Measurements from ENCODE around the gene LIN9. TPM values are rescaled to one million over a fixed set of nuclear protein-coding genes. Genes with fewer than 3 reads are reported as not detected.
"Not testable (repeated sequence)": the region's sequence is repeated elsewhere in the genome, so short reads cannot be mapped to it uniquely, and the experiment has no call there.

Gene LIN9
- total and polyA plus RNA-seq, 4 donors: 6.2 to 9.6 (median 7.6) TPM

GRCh38 chr1:226209307-226210059, 99.5 kb downstream of the LIN9 start:
- no peaks in the 10 kb centered on the region for H3K9me3 ChIP-seq (ENCODE audit: control insufficient read depth, insufficient read depth, low read length)
- H3K27me3 ChIP-seq (ENCODE audit: control insufficient read depth, insufficient read depth, low read length): no peaks in the 10 kb centered on the region
- H3K4me1 ChIP-seq (ENCODE audit: control insufficient read depth, insufficient read depth, low read length): no peaks in the 10 kb centered on the region
- DNase-seq (ENCODE audit: low read depth in 4 of 6, low spot score in 6 of 6): no peak
- no peaks in the 10 kb centered on the region for H3K36me3 ChIP-seq (ENCODE audit: control insufficient read depth, insufficient read depth, low read length)
- H3K4me3 ChIP-seq (ENCODE audit: low read depth, low read length): no peak overlapping the region
- 92% methylated on average over 15 of the region's 17 CpGs for WGBS (ENCODE audit: insufficient coverage)
- H3K27ac ChIP-seq (ENCODE audit: low read depth, low read length): no peak overlapping the region

DNA sequence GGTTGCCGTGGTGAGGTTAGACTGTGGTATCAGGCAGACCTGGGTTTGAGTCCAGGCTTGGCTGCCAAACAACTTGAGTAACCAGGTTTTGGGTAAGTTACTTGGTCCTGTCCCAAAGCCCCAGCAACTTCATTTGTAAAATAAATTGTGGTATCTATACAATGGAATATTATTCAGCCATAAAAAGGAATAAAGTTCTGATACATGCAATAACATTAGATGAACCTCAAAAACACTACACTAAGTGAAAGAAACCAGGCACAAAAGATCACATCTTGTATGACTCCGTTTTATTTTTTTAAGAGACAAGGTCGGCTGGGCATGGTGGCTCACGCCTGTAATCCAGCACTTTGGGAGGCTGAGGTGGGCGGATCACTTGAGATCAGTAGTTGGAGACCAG, 101.9 kb downstream of the LIN9 start:
- Histone ChIP-seq H3K27ac (ENCODE audit: low read depth, low read length) (no peak overlapping the region), H3K27me3 (ENCODE audit: control insufficient read depth, insufficient read depth, low read length) (no peaks in the 10 kb centered on the region), H3K4me3 (ENCODE audit: low read depth, low read length) (no peak overlapping the region), H3K9me3 (ENCODE audit: control insufficient read depth, insufficient read depth, low read length) (no peaks in the 10 kb centered on the region), H3K4me1 (ENCODE audit: control insufficient read depth, insufficient read depth, low read length) (no peaks in the 10 kb centered on the region), H3K36me3 (ENCODE audit: control insufficient read depth, insufficient read depth, low read length) (no peaks in the 10 kb centered on the region)
- DNase-seq (ENCODE audit: low read depth in 4 of 6, low spot score in 6 of 6): no peak
- WGBS (ENCODE audit: insufficient coverage): 94% methylated on average over 5 of the region's 5 CpGs

- no peak overlapping the region for H3K27ac ChIP-seq (ENCODE audit: low read depth, low read length)
- no peak for DNase-seq (ENCODE audit: low read depth in 4 of 6, low spot score in 6 of 6)
- H3K36me3 ChIP-seq (ENCODE audit: control insufficient read depth, insufficient read depth, low read length): no peaks in the 10 kb centered on the region
- no peaks in the 10 kb centered on the region for H3K27me3 ChIP-seq (ENCODE audit: control insufficient read depth, insufficient read depth, low read length)
- no peak overlapping the region for H3K4me3 ChIP-seq (ENCODE audit: low read depth, low read length)
- H3K4me1 ChIP-seq (ENCODE audit: control insufficient read depth, insufficient read depth, low read length): no peaks in the 10 kb centered on the region
- no peaks in the 10 kb centered on the region for H3K9me3 ChIP-seq (ENCODE audit: control insufficient read depth, insufficient read depth, low read length)
These were observed 104.8 kb downstream of the LIN9 start for GRCh38 chr1:226204198-226204597.

DNA sequence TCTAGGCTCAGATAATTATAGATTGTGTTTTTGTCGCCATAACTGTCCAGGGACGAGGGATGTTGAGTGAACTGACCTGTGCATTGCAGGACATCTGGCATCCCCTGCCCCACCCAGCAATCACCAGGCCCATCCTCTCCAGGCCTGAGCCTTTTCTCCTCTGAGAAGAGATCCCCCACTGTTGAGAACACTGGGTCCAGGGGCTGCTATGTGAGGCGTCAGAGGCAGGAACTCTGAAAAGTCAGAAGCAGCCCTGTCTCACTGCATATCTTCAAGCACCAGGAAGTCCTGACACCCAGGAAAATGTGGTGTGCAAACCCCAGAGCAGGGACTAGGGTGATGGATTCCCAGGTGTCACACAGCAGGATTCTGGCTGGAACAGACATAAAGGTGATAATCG, 105.3 kb downstream of the LIN9 start:
- no peak for DNase-seq (ENCODE audit: low read depth in 4 of 6, low spot score in 6 of 6)
- Histone ChIP-seq H3K27me3 (ENCODE audit: control insufficient read depth, insufficient read depth, low read length) (no peaks in the 10 kb centered on the region), H3K36me3 (ENCODE audit: control insufficient read depth, insufficient read depth, low read length) (no peaks in the 10 kb centered on the region), H3K4me1 (ENCODE audit: control insufficient read depth, insufficient read depth, low read length) (no peaks in the 10 kb centered on the region), H3K4me3 (ENCODE audit: low read depth, low read length) (no peak overlapping the region), H3K27ac (ENCODE audit: low read depth, low read length) (no peak overlapping the region), H3K9me3 (ENCODE audit: control insufficient read depth, insufficient read depth, low read length) (no peaks in the 10 kb centered on the region)
- 73% methylated on average over 2 of the region's 4 CpGs for WGBS (ENCODE audit: insufficient coverage)

DNA sequence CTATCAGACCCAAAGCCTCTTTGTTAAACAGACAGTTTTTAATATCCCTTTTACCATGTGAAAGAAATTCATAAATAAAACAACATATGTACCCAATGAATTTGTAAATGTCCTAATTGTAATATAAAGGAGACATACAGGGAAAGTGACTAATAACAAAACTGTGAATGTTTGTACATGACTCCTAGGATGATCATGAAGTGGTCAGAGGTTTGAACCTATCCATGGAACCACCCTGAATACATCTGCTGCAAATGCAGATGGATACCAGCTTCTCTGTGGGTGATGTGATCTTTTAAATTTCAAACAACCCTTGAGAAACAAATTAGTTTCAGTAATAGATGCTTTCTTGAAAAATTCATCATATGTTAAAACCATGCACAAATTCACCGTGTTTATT, 105.7 kb downstream of the LIN9 start:
- no peaks in the 10 kb centered on the region for H3K4me1 ChIP-seq (ENCODE audit: control insufficient read depth, insufficient read depth, low read length)
- no CpG with 5 or more reads among the region's 1 CpG for WGBS (ENCODE audit: insufficient coverage)
- H3K4me3 ChIP-seq (ENCODE audit: low read depth, low read length): no peak overlapping the region
- no peak overlapping the region for H3K27ac ChIP-seq (ENCODE audit: low read depth, low read length)
- no peaks in the 10 kb centered on the region for H3K9me3 ChIP-seq (ENCODE audit: control insufficient read depth, insufficient read depth, low read length)
- no peak for DNase-seq (ENCODE audit: low read depth in 4 of 6, low spot score in 6 of 6)
- H3K27me3 ChIP-seq (ENCODE audit: control insufficient read depth, insufficient read depth, low read length): no peaks in the 10 kb centered on the region
- no peaks in the 10 kb centered on the region for H3K36me3 ChIP-seq (ENCODE audit: control insufficient read depth, insufficient read depth, low read length)

- H3K36me3 ChIP-seq (ENCODE audit: control insufficient read depth, insufficient read depth, low read length); H3K9me3 ChIP-seq (ENCODE audit: control insufficient read depth, insufficient read depth, low read length); H3K27ac ChIP-seq (ENCODE audit: low read depth, low read length); H3K4me1 ChIP-seq (ENCODE audit: control insufficient read depth, insufficient read depth, low read length); DNase-seq (ENCODE audit: low read depth in 4 of 6, low spot score in 6 of 6); H3K27me3 ChIP-seq (ENCODE audit: control insufficient read depth, insufficient read depth, low read length); H3K4me3 ChIP-seq (ENCODE audit: low read depth, low read length): not testable (repeated sequence)
- WGBS (ENCODE audit: insufficient coverage): 100% methylated on average over 2 of the region's 6 CpGs
These were observed 106.3 kb downstream of the LIN9 start for GRCh38 chr1:226202666-226203065.

- Histone ChIP-seq H3K27me3 (ENCODE audit: control insufficient read depth, insufficient read depth, low read length) (no peaks in the 10 kb centered on the region), H3K4me1 (ENCODE audit: control insufficient read depth, insufficient read depth, low read length) (no peaks in the 10 kb centered on the region), H3K27ac (ENCODE audit: low read depth, low read length) (no peak overlapping the region), H3K36me3 (ENCODE audit: control insufficient read depth, insufficient read depth, low read length) (no peaks in the 10 kb centered on the region), H3K4me3 (ENCODE audit: low read depth, low read length) (no peak overlapping the region), H3K9me3 (ENCODE audit: control insufficient read depth, insufficient read depth, low read length) (no peaks in the 10 kb centered on the region)
- WGBS (ENCODE audit: insufficient coverage): 100% methylated on average over 3 of the region's 3 CpGs
- DNase-seq (ENCODE audit: low read depth in 4 of 6, low spot score in 6 of 6): no peak
These were observed 106.7 kb downstream of the LIN9 start for GRCh38 chr1:226202246-226202645.

- H3K27ac ChIP-seq (ENCODE audit: low read depth, low read length): no peak overlapping the region
- WGBS (ENCODE audit: insufficient coverage): 100% methylated on average over 1 of the region's 5 CpGs
- no peak for DNase-seq (ENCODE audit: low read depth in 4 of 6, low spot score in 6 of 6)
- H3K9me3 ChIP-seq (ENCODE audit: control insufficient read depth, insufficient read depth, low read length): no peaks in the 10 kb centered on the region
- no peaks in the 10 kb centered on the region for H3K4me1 ChIP-seq (ENCODE audit: control insufficient read depth, insufficient read depth, low read length)
- no peak overlapping the region for H3K4me3 ChIP-seq (ENCODE audit: low read depth, low read length)
- H3K36me3 ChIP-seq (ENCODE audit: control insufficient read depth, insufficient read depth, low read length): no peaks in the 10 kb centered on the region
- no peaks in the 10 kb centered on the region for H3K27me3 ChIP-seq (ENCODE audit: control insufficient read depth, insufficient read depth, low read length)
These were observed 107.9 kb downstream of the LIN9 start for GRCh38 chr1:226201029-226201593.

GRCh38 chr1:226199971-226200370, 109.0 kb downstream of the LIN9 start:
- Histone ChIP-seq H3K4me3 (ENCODE audit: low read depth, low read length) (no peak overlapping the region), H3K4me1 (ENCODE audit: control insufficient read depth, insufficient read depth, low read length) (no peaks in the 10 kb centered on the region), H3K9me3 (ENCODE audit: control insufficient read depth, insufficient read depth, low read length) (no peaks in the 10 kb centered on the region), H3K36me3 (ENCODE audit: control insufficient read depth, insufficient read depth, low read length) (no peaks in the 10 kb centered on the region), H3K27me3 (ENCODE audit: control insufficient read depth, insufficient read depth, low read length) (no peaks in the 10 kb centered on the region), H3K27ac (ENCODE audit: low read depth, low read length) (no peak overlapping the region)
- no CpG with 5 or more reads among the region's 2 CpGs for WGBS (ENCODE audit: insufficient coverage)
- no peak for DNase-seq (ENCODE audit: low read depth in 4 of 6, low spot score in 6 of 6)

GRCh38 chr1:226195144-226195543, 113.8 kb downstream of the LIN9 start:
- WGBS (ENCODE audit: insufficient coverage): 75% methylated on average over 1 of the region's 1 CpG
- Histone ChIP-seq H3K27me3 (ENCODE audit: control insufficient read depth, insufficient read depth, low read length) (no peaks in the 10 kb centered on the region), H3K4me1 (ENCODE audit: control insufficient read depth, insufficient read depth, low read length) (no peaks in the 10 kb centered on the region), H3K4me3 (ENCODE audit: low read depth, low read length) (no peak overlapping the region), H3K27ac (ENCODE audit: low read depth, low read length) (no peak overlapping the region), H3K36me3 (ENCODE audit: control insufficient read depth, insufficient read depth, low read length) (no peaks in the 10 kb centered on the region), H3K9me3 (ENCODE audit: control insufficient read depth, insufficient read depth, low read length) (no peaks in the 10 kb centered on the region)
- peak in 2 of 6 donors; percentile 13 to 49 for DNase-seq (ENCODE audit: low read depth in 4 of 6, low spot score in 6 of 6)

Data from spinal cord (tissue), 10 donors.